Measurements from ENCODE around the gene DCP1B.

The DCP1B gene

GRCh38 chr12:1918081-1918883, 86.0 kb downstream of the DCP1B start, which contains the start of gene CACNA2D4:
Gene CACNA2D4, minus strand, starts transcription at chr12:1918652. Its CDS starts 179 bp downstream, at chr12:1918473.
- no peak for DNase-seq

- DNase-seq, result no peak
Observed at GRCh38 chr12:1917172-1918070, 86.8 kb downstream of the DCP1B start.

- DNase-seq, result peak; percentile 87
Observed at GRCh38 chr12:1916371-1917171, 87.7 kb downstream of the DCP1B start.

GRCh38 chr12:1915082-1915968, 88.9 kb downstream of the DCP1B start:
- no peak for DNase-seq

- DNase-seq, result no peak
Observed at GRCh38 chr12:1914114-1914911, 89.9 kb downstream of the DCP1B start.

GRCh38 chr12:1913377-1914113, 90.7 kb downstream of the DCP1B start:
- no peak for DNase-seq

- no peak for DNase-seq
Observed at GRCh38 chr12:1912580-1913376, 91.5 kb downstream of the DCP1B start.

GRCh38 chr12:1911598-1912575, 92.4 kb downstream of the DCP1B start:
- DNase-seq, result no peak

GRCh38 chr12:1910468-1910867, 93.8 kb downstream of the DCP1B start:
- DNase-seq, result no peak

GRCh38 chr12:1908758-1909157, 95.5 kb downstream of the DCP1B start:
- no peak for DNase-seq

GRCh38 chr12:1907652-1908611, 96.3 kb downstream of the DCP1B start:
- DNase-seq, result no peak

GRCh38 chr12:1906579-1906978, 97.7 kb downstream of the DCP1B start:
- DNase-seq, result peak; percentile 10

- no peak for DNase-seq
Observed at GRCh38 chr12:1904875-1905274, 99.4 kb downstream of the DCP1B start.

GRCh38 chr12:1896964-1897363, 107.3 kb downstream of the DCP1B start:
- DNase-seq, result no peak

Measured in NCI-H446 treated with DMSO at 0.1 percent for 48 hours (cell line).